OCI-LY3 (cell line): ENCODE results near the gene OR1F1.

Source experiments
- H2AFZ ChIP-seq: fragments of 200-600, 300-600 bp; shearing (Covaris generic); 2 replicates; pipeline ENCODE4 v1.6.0; 2014; ENCODE audit warnings: antibody characterized with exemption, low read depth, low read length
- H3K27ac ChIP-seq: fragments of 200-600, 300-600 bp; sonication (generic); 2 replicates; pipeline ENCODE4 v1.5.1; 2014; ENCODE audit warnings: mild to moderate bottlenecking, low read length, moderate library complexity, mixed read lengths
- H3K27me3 ChIP-seq: fragments of 200-600, 300-600 bp; sonication (generic); 2 replicates; pipeline ENCODE4 v1.6.1; 2014; ENCODE audit warnings: low read depth, low read length, mixed read lengths
- H3K36me3 ChIP-seq: fragments of 200-600, 300-600 bp; sonication (generic); replicated peaks from 2 replicates; pipeline ENCODE3; 2014; ENCODE audit warnings: low read depth, low read length, mixed read lengths
- H3K4me1 ChIP-seq: fragments of 300-600, 200-600 bp; sonication (generic); 2 replicates; pipeline ENCODE4 v1.6.1; 2014; ENCODE audit warnings: low read length, mixed read lengths
- H3K4me2 ChIP-seq: fragments of 200-600, 300-600 bp; sonication (generic); 2 replicates; pipeline ENCODE4 v1.6.1; 2014; ENCODE audit warnings: low read length, mixed read lengths
- H3K4me3 ChIP-seq: fragments of 300-600, 200-600 bp; sonication (generic); 2 replicates; pipeline ENCODE4 v1.5.1; 2014; ENCODE audit warnings: antibody characterized with exemption, mild to moderate bottlenecking, low read length, moderate library complexity
- H3K79me2 ChIP-seq: fragments of 300-600, 200-600 bp; shearing (Covaris generic); 2 replicates; pipeline ENCODE4 v1.6.1; 2014; ENCODE audit warnings: mild to moderate bottlenecking, low read length, mixed read lengths
- H3K9ac ChIP-seq: fragments of 300-600, 200-600 bp; shearing (Covaris generic); 2 replicates; pipeline ENCODE4 v1.6.0; 2014; ENCODE audit warnings: mild to moderate bottlenecking, low read length, moderate library complexity
- H3K9me3 ChIP-seq: fragments of 200-600, 300-600 bp; shearing (Covaris generic); 2 replicates; pipeline ENCODE4 v1.6.1; 2014; ENCODE audit warnings: low read length, mixed read lengths; ENCODE audit not compliant: insufficient read depth
- H4K20me1 ChIP-seq: fragments of 200-600, 300-600 bp; sonication (generic); 2 replicates; pipeline ENCODE4 v1.6.1; 2016; ENCODE audit warnings: low read length, mixed read lengths; ENCODE audit not compliant: insufficient read depth
- EZH2phosphoT487 ChIP-seq: fragments of 200-600 bp; shearing (Covaris generic); IDR thresholded peaks from 2 replicates; pipeline ENCODE4 v1.6.1; 2018; ENCODE audit warnings: antibody characterized with exemption, mixed run types, low read depth
- TF ChIP-seq, protein P1 (sequence below): fragments of 200-600, 300-600 bp; sonication (generic); IDR thresholded peaks from 2 replicates; pipeline ENCODE4 v1.5.1; 2014; ENCODE audit warnings: antibody characterized with exemption, low read length, low read depth

OR1F1 gene

GRCh38 chr16:3140603-3141427, 47.2 kb upstream of the OR1F1 start:
- H3K9me3 ChIP-seq: no peaks in the 10 kb centered on the region

GRCh38 chr16:3141781-3142311, 46.2 kb upstream of the OR1F1 start:
- no peaks in the 10 kb centered on the region for H3K27me3 ChIP-seq
- no peaks in the 10 kb centered on the region for H3K9me3 ChIP-seq
- no peaks in the 10 kb centered on the region for H3K36me3 ChIP-seq
- H4K20me1 ChIP-seq: no peaks in the 10 kb centered on the region
- no peak overlapping the region for H3K4me2 ChIP-seq
- H3K79me2 ChIP-seq: no peaks in the 10 kb centered on the region
- no peak overlapping the region for H3K9ac ChIP-seq
- H3K27ac ChIP-seq: no peak overlapping the region
- no peak overlapping the region for H2AFZ ChIP-seq
- H3K4me1 ChIP-seq: no peaks in the 10 kb centered on the region
- TF ChIP-seq, protein P1, sequence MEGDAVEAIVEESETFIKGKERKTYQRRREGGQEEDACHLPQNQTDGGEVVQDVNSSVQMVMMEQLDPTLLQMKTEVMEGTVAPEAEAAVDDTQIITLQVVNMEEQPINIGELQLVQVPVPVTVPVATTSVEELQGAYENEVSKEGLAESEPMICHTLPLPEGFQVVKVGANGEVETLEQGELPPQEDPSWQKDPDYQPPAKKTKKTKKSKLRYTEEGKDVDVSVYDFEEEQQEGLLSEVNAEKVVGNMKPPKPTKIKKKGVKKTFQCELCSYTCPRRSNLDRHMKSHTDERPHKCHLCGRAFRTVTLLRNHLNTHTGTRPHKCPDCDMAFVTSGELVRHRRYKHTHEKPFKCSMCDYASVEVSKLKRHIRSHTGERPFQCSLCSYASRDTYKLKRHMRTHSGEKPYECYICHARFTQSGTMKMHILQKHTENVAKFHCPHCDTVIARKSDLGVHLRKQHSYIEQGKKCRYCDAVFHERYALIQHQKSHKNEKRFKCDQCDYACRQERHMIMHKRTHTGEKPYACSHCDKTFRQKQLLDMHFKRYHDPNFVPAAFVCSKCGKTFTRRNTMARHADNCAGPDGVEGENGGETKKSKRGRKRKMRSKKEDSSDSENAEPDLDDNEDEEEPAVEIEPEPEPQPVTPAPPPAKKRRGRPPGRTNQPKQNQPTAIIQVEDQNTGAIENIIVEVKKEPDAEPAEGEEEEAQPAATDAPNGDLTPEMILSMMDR: no peak
- TF ChIP-seq EZH2phosphoT487: no peak
- H3K4me3 ChIP-seq: no peak overlapping the region

More at GRCh38 chr16:3140603-3141427, 47.2 kb upstream of the OR1F1 start:
- H3K79me2 ChIP-seq: peaks cover 3% of the 10 kb centered on the region; the same call in 1 of the 2 replicates
- no peak overlapping the region for H3K4me2 ChIP-seq
- H3K4me1 ChIP-seq: peaks cover 4% of the 10 kb centered on the region
- no peak for TF ChIP-seq EZH2phosphoT487
- TF ChIP-seq, protein P1: no peak
- H3K9ac ChIP-seq: no peak overlapping the region
- H3K36me3 ChIP-seq: no peaks in the 10 kb centered on the region
- H3K4me3 ChIP-seq: no peak overlapping the region
- no peaks in the 10 kb centered on the region for H3K27me3 ChIP-seq
- no peak overlapping the region for H3K27ac ChIP-seq
- no peak overlapping the region for H2AFZ ChIP-seq
- no peaks in the 10 kb centered on the region for H4K20me1 ChIP-seq

- no peaks in the 10 kb centered on the region for H3K79me2 ChIP-seq
- no peaks in the 10 kb centered on the region for H3K4me1 ChIP-seq
- H3K36me3 ChIP-seq: no peaks in the 10 kb centered on the region
- H3K9me3 ChIP-seq: no peaks in the 10 kb centered on the region
- H3K27ac ChIP-seq: no peak overlapping the region
- no peaks in the 10 kb centered on the region for H4K20me1 ChIP-seq
- H2AFZ ChIP-seq: no peak overlapping the region
- H3K4me2 ChIP-seq: no peak overlapping the region
- no peaks in the 10 kb centered on the region for H3K27me3 ChIP-seq
- H3K4me3 ChIP-seq: no peak overlapping the region
- TF ChIP-seq EZH2phosphoT487: no peak
- TF ChIP-seq, protein P1: no peak
- no peak overlapping the region for H3K9ac ChIP-seq
These were observed 45.7 kb upstream of the OR1F1 start for GRCh38 chr16:3142327-3142726.

DNA sequence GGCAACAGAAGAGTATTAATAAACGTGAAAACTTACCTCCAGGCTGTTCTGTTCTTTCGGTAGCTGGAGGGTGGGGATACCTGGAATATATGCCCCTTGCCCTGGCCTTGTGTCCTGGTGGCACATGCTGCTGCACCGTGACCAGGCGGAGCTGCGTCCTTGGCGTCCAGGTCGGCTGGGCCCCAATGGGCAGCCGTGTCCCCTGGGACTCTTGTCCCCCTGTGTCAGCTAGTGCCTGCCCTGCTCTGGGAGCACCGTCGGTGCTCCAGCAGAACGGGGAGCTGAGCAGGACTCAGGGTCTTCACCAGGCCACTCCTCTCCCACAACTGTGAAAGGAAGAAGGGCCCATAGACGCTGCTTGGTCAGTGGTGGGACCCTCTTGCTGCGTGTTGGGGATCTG, 45.2 kb upstream of the OR1F1 start:
- Histone ChIP-seq H3K4me2 (no peak overlapping the region), H4K20me1 (no peaks in the 10 kb centered on the region), H2AFZ (no peak overlapping the region), H3K79me2 (no peaks in the 10 kb centered on the region), H3K4me3 (no peak overlapping the region), H3K4me1 (no peaks in the 10 kb centered on the region), H3K27ac (no peak overlapping the region), H3K36me3 (no peaks in the 10 kb centered on the region), H3K9ac (no peak overlapping the region), H3K27me3 (no peaks in the 10 kb centered on the region), H3K9me3 (no peaks in the 10 kb centered on the region)
- no peak for TF ChIP-seq EZH2phosphoT487
- TF ChIP-seq, protein P1: no peak
